Measurements from ENCODE around the gene VPS35L. TPM values are rescaled to one million over a fixed set of nuclear protein-coding genes. Genes with fewer than 3 reads are reported as not detected.

The VPS35L gene
- total and polyA plus RNA-seq, 2 of the 13 experiments (the other 11 are each of a cell fraction or from before 2014, with no cell fraction given) = 1.4 to 1.6 TPM

DNA sequence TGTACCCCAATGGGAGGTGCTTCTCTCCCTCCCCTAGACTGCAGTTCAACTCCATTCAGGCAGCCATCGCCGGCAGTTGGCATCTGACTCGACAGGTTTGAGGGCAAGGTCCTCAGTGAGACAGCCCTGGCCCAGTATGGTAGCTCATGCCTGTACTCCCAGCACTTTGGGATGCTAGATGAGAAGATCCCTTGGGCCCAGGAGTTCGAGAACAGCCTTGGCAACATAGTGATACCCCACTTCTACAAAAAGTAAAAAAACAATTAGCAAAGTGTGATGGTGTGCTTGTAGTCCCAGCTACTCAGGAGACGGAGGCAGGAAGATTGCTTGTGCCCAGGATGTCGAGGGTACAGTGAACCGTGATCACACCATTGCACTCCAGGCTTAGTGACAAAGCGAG is 12.1 kb downstream of the VPS35L start:
- Histone ChIP-seq H3K27ac (ENCODE audit: extremely low read length, insufficient read depth, low read length) (no peak overlapping the region), H2AFZ (ENCODE audit: low read length) (no peak overlapping the region), H3K79me2 (ENCODE audit: insufficient read depth, low read length) (no peaks in the 10 kb centered on the region), H3K4me2 (ENCODE audit: low read depth, low read length) (no peak overlapping the region), H3K9me3 (ENCODE audit: low read length) (peaks cover 9% of the 10 kb centered on the region), H3K9ac (ENCODE audit: insufficient read depth, low read depth, low read length) (no peak overlapping the region), H3K36me3 (replicated peaks in 1 of 2; ENCODE audit: control insufficient read depth in 1 of 2, insufficient read depth in 2 of 2, low read length in 2 of 2) (no peaks in the 10 kb centered on the region), H4K20me1 (ENCODE audit: insufficient read depth, low read length) (no peaks in the 10 kb centered on the region), H3K4me1 (ENCODE audit: insufficient read depth, low read length) (no peaks in the 10 kb centered on the region), H3K4me3 (replicated peaks in 1 of 3; ENCODE audit: insufficient read depth in 1 of 3, low read depth in 2 of 3, low read length in 3 of 3) (no peak overlapping the region), H3K27me3 (ENCODE audit: control insufficient read depth in 1 of 2, insufficient read depth in 2 of 2, low read length in 2 of 2) (no peaks in the 10 kb centered on the region)
- BruUV-seq (replicated peaks) = no TSS peak
- intact Hi-C loops (cut with micrococcal nuclease; ENCODE audit: unreplicated experiment) = no loop called here
- POLR2A ChIA-PET = no interaction called here
- in situ Hi-C loops (cut with HindIII; ENCODE audit: extremely low pct_ligation_motif_present, low pct_unique_long_range_greater_than_20kb) = no loop called here
- FAIRE-seq (no peak), DNase-seq (ENCODE audit: low spot score) (no peak), ATAC-seq (no peak)
- TF ChIP-seq ZNF367 (CRISPR knock-in tag; IDR thresholded peaks at IDR 0.05; ENCODE audit: borderline replicate concordance) (no peak), ZNF773 (CRISPR knock-in tag; IDR thresholded peaks at IDR 0.05; ENCODE audit: borderline replicate concordance) (no peak), SCMH1 (CRISPR knock-in tag; IDR thresholded peaks at IDR 0.05; ENCODE audit: borderline replicate concordance) (no peak), ZKSCAN1 (IDR thresholded peaks at IDR 0.05; ENCODE audit: low read length) (no peak), SMC3 (IDR thresholded peaks at IDR 0.05; ENCODE audit: low read length) (no peak), ZNF329 (CRISPR knock-in tag; IDR thresholded peaks at IDR 0.05; ENCODE audit: low read depth) (no peak), ZNF878 (CRISPR knock-in tag; IDR thresholded peaks at IDR 0.05) (no peak), SIX4 (CRISPR knock-in tag; IDR thresholded peaks at IDR 0.05) (no peak)
- TF ChIP-seq, protein P1, sequence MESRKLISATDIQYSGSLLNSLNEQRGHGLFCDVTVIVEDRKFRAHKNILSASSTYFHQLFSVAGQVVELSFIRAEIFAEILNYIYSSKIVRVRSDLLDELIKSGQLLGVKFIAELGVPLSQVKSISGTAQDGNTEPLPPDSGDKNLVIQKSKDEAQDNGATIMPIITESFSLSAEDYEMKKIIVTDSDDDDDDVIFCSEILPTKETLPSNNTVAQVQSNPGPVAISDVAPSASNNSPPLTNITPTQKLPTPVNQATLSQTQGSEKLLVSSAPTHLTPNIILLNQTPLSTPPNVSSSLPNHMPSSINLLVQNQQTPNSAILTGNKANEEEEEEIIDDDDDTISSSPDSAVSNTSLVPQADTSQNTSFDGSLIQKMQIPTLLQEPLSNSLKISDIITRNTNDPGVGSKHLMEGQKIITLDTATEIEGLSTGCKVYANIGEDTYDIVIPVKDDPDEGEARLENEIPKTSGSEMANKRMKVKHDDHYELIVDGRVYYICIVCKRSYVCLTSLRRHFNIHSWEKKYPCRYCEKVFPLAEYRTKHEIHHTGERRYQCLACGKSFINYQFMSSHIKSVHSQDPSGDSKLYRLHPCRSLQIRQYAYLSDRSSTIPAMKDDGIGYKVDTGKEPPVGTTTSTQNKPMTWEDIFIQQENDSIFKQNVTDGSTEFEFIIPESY (CRISPR knock-in tag; IDR thresholded peaks at IDR 0.05) = no peak
- TF ChIP-seq, protein P2, sequence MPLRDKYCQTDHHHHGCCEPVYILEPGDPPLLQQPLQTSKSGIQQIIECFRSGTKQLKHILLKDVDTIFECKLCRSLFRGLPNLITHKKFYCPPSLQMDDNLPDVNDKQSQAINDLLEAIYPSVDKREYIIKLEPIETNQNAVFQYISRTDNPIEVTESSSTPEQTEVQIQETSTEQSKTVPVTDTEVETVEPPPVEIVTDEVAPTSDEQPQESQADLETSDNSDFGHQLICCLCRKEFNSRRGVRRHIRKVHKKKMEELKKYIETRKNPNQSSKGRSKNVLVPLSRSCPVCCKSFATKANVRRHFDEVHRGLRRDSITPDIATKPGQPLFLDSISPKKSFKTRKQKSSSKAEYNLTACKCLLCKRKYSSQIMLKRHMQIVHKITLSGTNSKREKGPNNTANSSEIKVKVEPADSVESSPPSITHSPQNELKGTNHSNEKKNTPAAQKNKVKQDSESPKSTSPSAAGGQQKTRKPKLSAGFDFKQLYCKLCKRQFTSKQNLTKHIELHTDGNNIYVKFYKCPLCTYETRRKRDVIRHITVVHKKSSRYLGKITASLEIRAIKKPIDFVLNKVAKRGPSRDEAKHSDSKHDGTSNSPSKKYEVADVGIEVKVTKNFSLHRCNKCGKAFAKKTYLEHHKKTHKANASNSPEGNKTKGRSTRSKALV (CRISPR knock-in tag; IDR thresholded peaks at IDR 0.05) = no peak
- TF ChIP-seq, protein P3, sequence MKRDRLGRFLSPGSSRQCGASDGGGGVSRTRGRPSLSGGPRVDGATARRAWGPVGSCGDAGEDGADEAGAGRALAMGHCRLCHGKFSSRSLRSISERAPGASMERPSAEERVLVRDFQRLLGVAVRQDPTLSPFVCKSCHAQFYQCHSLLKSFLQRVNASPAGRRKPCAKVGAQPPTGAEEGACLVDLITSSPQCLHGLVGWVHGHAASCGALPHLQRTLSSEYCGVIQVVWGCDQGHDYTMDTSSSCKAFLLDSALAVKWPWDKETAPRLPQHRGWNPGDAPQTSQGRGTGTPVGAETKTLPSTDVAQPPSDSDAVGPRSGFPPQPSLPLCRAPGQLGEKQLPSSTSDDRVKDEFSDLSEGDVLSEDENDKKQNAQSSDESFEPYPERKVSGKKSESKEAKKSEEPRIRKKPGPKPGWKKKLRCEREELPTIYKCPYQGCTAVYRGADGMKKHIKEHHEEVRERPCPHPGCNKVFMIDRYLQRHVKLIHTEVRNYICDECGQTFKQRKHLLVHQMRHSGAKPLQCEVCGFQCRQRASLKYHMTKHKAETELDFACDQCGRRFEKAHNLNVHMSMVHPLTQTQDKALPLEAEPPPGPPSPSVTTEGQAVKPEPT (CRISPR knock-in tag; IDR thresholded peaks at IDR 0.05; ENCODE audit: low read depth) = no peak
- 48% methylated on average over 8 of the region's 8 CpGs for WGBS (ENCODE audit: low lambda C conversion rate)
- CTCF ChIA-PET (ENCODE audit: low intra/inter-chr PET ratio, low total read pairs) = no interaction called here

All from HepG2 (cell line).